Mesothelial cell of epicardium (in vitro differentiated cells): ENCODE data around the gene CMTM1. TPM values are rescaled to one million over a fixed set of nuclear protein-coding genes. Genes with fewer than 3 reads are reported as not detected.

Source experiments
- DNase-seq, 2 experiments: peaks; one replicate each; pipeline ENCODE4 v3.0.0; 2021; ENCODE audit warnings: low spot score in 2 of 2; ENCODE audit not compliant: unreplicated experiment in 2 of 2
- H3K27ac Mint-ChIP-seq: 2 replicates; pipeline ENCODE4 v1.8.0; 2021; ENCODE audit warnings: mixed read lengths
- H3K27me3 Mint-ChIP-seq: 2 replicates; pipeline ENCODE4 v1.8.0; 2021; ENCODE audit warnings: low read depth, mixed read lengths
- H3K36me3 Mint-ChIP-seq: 2 replicates; pipeline ENCODE4 v1.8.0; 2021; ENCODE audit warnings: mixed read lengths
- H3K4me1 Mint-ChIP-seq: 2 replicates; pipeline ENCODE4 v1.8.0; 2021; ENCODE audit warnings: mixed read lengths
- H3K4me3 Mint-ChIP-seq: 2 replicates; pipeline ENCODE4 v1.8.0; 2021; ENCODE audit warnings: mild to moderate bottlenecking, moderate library complexity, mixed read lengths
- H3K9me3 Mint-ChIP-seq: 2 replicates; pipeline ENCODE4 v1.8.0; 2021; ENCODE audit warnings: mixed read lengths
- CTCF ChIP-seq: fragments of 200-600 bp; sonication (generic); IDR thresholded peaks from one replicate; pipeline ENCODE4 v1.5.0; 2021; ENCODE audit warnings: antibody characterized with exemption; ENCODE audit not compliant: unreplicated experiment
- total RNA-seq: library from RNA; stranded (reverse); gene quantifications from 3 replicates; pipeline ENCODE4 v1.2.1, GENCODE V29; 2021

The CMTM1 gene
- total RNA-seq, 1 donor from 2014 or later = 10.0 TPM

GRCh38 chr16:66520406-66521170 lies 45.7 kb upstream of the CMTM1 start:
- H3K27ac Mint-ChIP-seq = no peak overlapping the region
- H3K4me3 Mint-ChIP-seq = no peak overlapping the region
- H3K27me3 Mint-ChIP-seq = no peaks in the 10 kb centered on the region
- TF ChIP-seq CTCF = no peak
- peaks cover 9% of the 10 kb centered on the region for H3K4me1 Mint-ChIP-seq
- H3K36me3 Mint-ChIP-seq = peaks cover 9% of the 10 kb centered on the region
- no peaks in the 10 kb centered on the region for H3K9me3 Mint-ChIP-seq
- no peak for DNase-seq

- Mint-ChIP-seq H3K9me3 (no peaks in the 10 kb centered on the region), H3K36me3 (peaks cover 10% of the 10 kb centered on the region), H3K27me3 (no peaks in the 10 kb centered on the region), H3K4me3 (no peak overlapping the region), H3K4me1 (peaks cover 7% of the 10 kb centered on the region), H3K27ac (no peak overlapping the region)
- no peak for TF ChIP-seq CTCF
- DNase-seq = no peak
Measured at GRCh38 chr16:66521252-66521713, 45.0 kb upstream of the CMTM1 start.

GRCh38 chr16:66521951-66522771 lies 44.1 kb upstream of the CMTM1 start:
- no peak overlapping the region for H3K4me3 Mint-ChIP-seq
- TF ChIP-seq CTCF = no peak
- no peaks in the 10 kb centered on the region for H3K4me1 Mint-ChIP-seq
- no peak for DNase-seq
- no peak overlapping the region for H3K27ac Mint-ChIP-seq
- H3K27me3 Mint-ChIP-seq = no peaks in the 10 kb centered on the region
- no peaks in the 10 kb centered on the region for H3K9me3 Mint-ChIP-seq
- peaks cover 3% of the 10 kb centered on the region for H3K36me3 Mint-ChIP-seq

GRCh38 chr16:66522816-66523590 lies 43.2 kb upstream of the CMTM1 start:
- no peaks in the 10 kb centered on the region for H3K9me3 Mint-ChIP-seq
- no peaks in the 10 kb centered on the region for H3K27me3 Mint-ChIP-seq
- H3K4me3 Mint-ChIP-seq = no peak overlapping the region
- no peak for DNase-seq
- no peak for TF ChIP-seq CTCF
- no peak overlapping the region for H3K27ac Mint-ChIP-seq
- H3K4me1 Mint-ChIP-seq = no peaks in the 10 kb centered on the region
- peaks cover 3% of the 10 kb centered on the region for H3K36me3 Mint-ChIP-seq

GRCh38 chr16:66523861-66524354 lies 42.3 kb upstream of the CMTM1 start:
- H3K36me3 Mint-ChIP-seq = peaks cover 9% of the 10 kb centered on the region
- H3K4me1 Mint-ChIP-seq = no peaks in the 10 kb centered on the region
- H3K27ac Mint-ChIP-seq = no peak overlapping the region
- no peak for DNase-seq
- H3K4me3 Mint-ChIP-seq = no peak overlapping the region
- no peaks in the 10 kb centered on the region for H3K9me3 Mint-ChIP-seq
- H3K27me3 Mint-ChIP-seq = no peaks in the 10 kb centered on the region
- TF ChIP-seq CTCF = no peak
